Measurements from ENCODE around the gene RNF26. TPM values are rescaled to one million over a fixed set of nuclear protein-coding genes. Genes with fewer than 3 reads are reported as not detected.

RNF26 gene
- total and polyA plus RNA-seq, 2 of the 4 experiments (the other 2 are of a cell fraction) = 3.4 to 36.7 TPM

GRCh38 chr11:119363851-119364590 lies 29.7 kb downstream of the RNF26 start:
- H3K4me1 ChIP-seq (ENCODE audit: control insufficient read depth, insufficient read depth, low read length) = peaks cover 34% of the 10 kb centered on the region
- CTCF ChIA-PET = interaction anchor here (0.7 to 1.7 kb wide), 5 partner anchors 8 to 111 kb away, joined by 3 to 11 read pairs (median 3); partner anchors contain the start of gene C1QTNF5

More at GRCh38 chr11:119363851-119364590, 29.7 kb downstream of the RNF26 start:
- H4K8ac ChIP-seq (ENCODE audit: low read depth in 2 of 2, low read length in 2 of 2) = peak overlapping the region in 1 of 2 experiments; percentile 74; a peak in 1 of 4 replicates
- peak overlapping the region; percentile 87 for H2AFZ ChIP-seq (replicated peaks; ENCODE audit: low read length, poor library complexity)
- H3K4ac ChIP-seq (ENCODE audit: low read depth, low read length) = peak overlapping the region; percentile 40
- H3K36me3 ChIP-seq (ENCODE audit: control insufficient read depth, insufficient read depth, low read length) = no peaks in the 10 kb centered on the region
- TF ChIP-seq FOS (IDR thresholded peaks at IDR 0.05; ENCODE audit: low read depth, low read length) (no peak), MXI1 (IDR thresholded peaks at IDR 0.05; ENCODE audit: borderline replicate concordance, low read depth, low read length) (no peak), MAZ (IDR thresholded peaks at IDR 0.05; ENCODE audit: borderline replicate concordance, low read depth, low read length) (peak; percentile 53; the same call in 1 of the 2 replicates)
- H3K27ac ChIP-seq (ENCODE audit: insufficient read depth, low read length) = no peak overlapping the region
- H4K91ac ChIP-seq (ENCODE audit: insufficient read depth, low read depth, low read length) = peak overlapping the region; percentile 12; the same call in 1 of the 2 replicates
- peaks cover 0 to 9% of the 10 kb centered on the region in 2 experiments; a peak in 1 of 4 replicates for H3K79me1 ChIP-seq (ENCODE audit: low read depth in 1 of 2, low read length in 2 of 2)
- no peaks in the 10 kb centered on the region for H3K9me3 ChIP-seq (ENCODE audit: control insufficient read depth, insufficient read depth, low read length)
- peak overlapping the region; percentile 86 for H2AK9ac ChIP-seq (replicated peaks; ENCODE audit: low read depth, low read length, poor library complexity)
- in situ Hi-C loops (cut with MboI; ENCODE audit: low sequenced_read_pairs) = loop anchor here (25.0 kb wide), 1 partner anchor 748 kb away; no protein-coding TSS in a partner anchor
- WGBS, 2 experiments (ENCODE audit: extremely low coverage in 2 of 2, insufficient read length in 1 of 2) = 4% methylated on average over 8 of the region's 88 CpGs; no CpG with 5 or more reads in 1 of the 2 experiments
- H3K14ac ChIP-seq (replicated peaks; ENCODE audit: low read depth, low read length) = peak overlapping the region; percentile 68
- peaks cover 37% of the 10 kb centered on the region for H3K9me1 ChIP-seq (ENCODE audit: insufficient read depth, low read length)
- dilution Hi-C loops (cut with HindIII; ENCODE audit: low sequenced_read_pairs, unreplicated experiment) = no loop called here
- H3K4me2 ChIP-seq (ENCODE audit: low read depth, low read length) = peak overlapping the region; percentile 20
- peak overlapping the region; percentile 8; the same call in 1 of the 2 replicates for H2BK120ac ChIP-seq (ENCODE audit: low read depth, low read length)
- no peak overlapping the region for H3K18ac ChIP-seq (ENCODE audit: low read depth, low read length)
- H3K56ac ChIP-seq (ENCODE audit: extremely low read depth, insufficient read depth, low read length) = no peak overlapping the region
- H3K23ac ChIP-seq (ENCODE audit: low read depth, low read length) = no peak overlapping the region
- peaks cover 12% of the 10 kb centered on the region for H4K20me1 ChIP-seq (ENCODE audit: insufficient read depth, low read length)
- H3K4me3 ChIP-seq (ENCODE audit: insufficient read depth, low read depth, low read length) = peak overlapping the region; percentile 38
- intact Hi-C loops (cut with micrococcal nuclease) = loop anchor here (10.0 kb wide), 1 partner anchor 361 kb away; the partner anchor contains the start of gene NECTIN1
- H2BK15ac ChIP-seq (ENCODE audit: low read depth, low read length) = peak overlapping the region; percentile 80; the same call in 1 of the 3 replicates
- peak overlapping the region; percentile 51; the same call in 1 of the 2 replicates for H2AK5ac ChIP-seq (ENCODE audit: low read depth, low read length)
- ATAC-seq (ENCODE audit: low read depth) (peak; percentile 76), DNase-seq (no peak)
- H3K27me3 ChIP-seq (ENCODE audit: control insufficient read depth, insufficient read depth, low read length) = no peaks in the 10 kb centered on the region
- BruUV-seq (replicated peaks) = no TSS peak
- POLR2A ChIA-PET (ENCODE audit: unreplicated experiment) = interaction anchor here (0.6 kb wide), 1 partner anchor 244 kb away, joined by 3 read pairs; no protein-coding TSS in a partner anchor
- H4K5ac ChIP-seq (ENCODE audit: low read depth, low read length) = no peak overlapping the region
- H3K9ac ChIP-seq (ENCODE audit: low read depth, low read length) = no peak overlapping the region
- H2BK5ac ChIP-seq (ENCODE audit: low read depth, low read length, poor library complexity, severe bottlenecking) = no peak overlapping the region
- 0 out of 2 replicates have a peak overlapping the region, but pooled peaks have one; percentile 29 for H2BK20ac ChIP-seq (ENCODE audit: low read depth, low read length)

Measured in IMR-90 (cell line).